IMR-90 (cell line): ENCODE results near the gene HMCN1. TPM values are rescaled to one million over a fixed set of nuclear protein-coding genes. Genes with fewer than 3 reads are reported as not detected.

Experiments used
- ATAC-seq: fragments of 200-7000 bp; cut with Tn5 transposase; 2 replicates; pipeline ENCODE4 v1.9.1; 2020; ENCODE audit warnings: low read depth, mild to moderate bottlenecking, moderate library complexity
- BruUV-seq: library from RNA; stranded (reverse); fragments of 400-500 nt; replicated peaks from 2 replicates; lab custom pipeline; 2021; lab: Mats Ljungman, UMichigan
- CTCF ChIA-PET: fragments of 300-600 bp; formaldehyde crosslinking; extraction: SDS; loops from one replicate; lab custom pipeline; 2021; ENCODE audit warnings: antibody characterized with exemption; lab: Yijun Ruan, JAX
- POLR2A ChIA-PET: fragments of 300-600 bp; sonication (Branson Sonifier 250); formaldehyde crosslinking; loops from one replicate; lab custom pipeline; 2022; ENCODE audit warnings: antibody characterized with exemption; ENCODE audit not compliant: unreplicated experiment; lab: Charles Lee
- DNase-seq: peaks from one replicate; pipeline ENCODE4 v3.0.0; 2013
- H2AFZ ChIP-seq: replicated peaks from 2 replicates; pipeline ENCODE3; 2013; ENCODE audit warnings: low read length, mild to moderate bottlenecking; ENCODE audit not compliant: poor library complexity
- H2AK5ac ChIP-seq: 2 replicates; pipeline ENCODE4 v1.6.1; 2013; ENCODE audit warnings: low read depth, low read length, inconsistent platforms
- H2AK9ac ChIP-seq: replicated peaks from 2 replicates; pipeline ENCODE3; 2013; ENCODE audit warnings: mild to moderate bottlenecking, low read depth, low read length, moderate library complexity; ENCODE audit not compliant: poor library complexity
- H2BK120ac ChIP-seq: 2 replicates; pipeline ENCODE4 v1.6.1; 2013; ENCODE audit warnings: low read depth, low read length, inconsistent platforms
- H2BK15ac ChIP-seq: 3 replicates; pipeline ENCODE4 v1.6.1; 2013; ENCODE audit warnings: low read depth, low read length, inconsistent platforms
- H2BK20ac ChIP-seq: 2 replicates; pipeline ENCODE4 v1.6.1; 2013; ENCODE audit warnings: low read depth, mild to moderate bottlenecking, inconsistent platforms, low read length, moderate library complexity
- H2BK5ac ChIP-seq: 2 replicates; pipeline ENCODE4 v1.6.1; 2013; ENCODE audit warnings: mild to moderate bottlenecking, low read depth, low read length, inconsistent platforms; ENCODE audit not compliant: poor library complexity, severe bottlenecking
- H3K14ac ChIP-seq: replicated peaks from 2 replicates; pipeline ENCODE4 v1.6.1; 2013; ENCODE audit warnings: low read depth, low read length, inconsistent platforms
- H3K18ac ChIP-seq: 2 replicates; pipeline ENCODE4 v1.6.1; 2013; ENCODE audit warnings: low read depth, low read length, control low read depth
- H3K23ac ChIP-seq: 2 replicates; pipeline ENCODE4 v1.6.1; 2013; ENCODE audit warnings: low read depth, low read length, inconsistent platforms
- H3K27ac ChIP-seq: 2 replicates; pipeline ENCODE4 v1.5.1; 2013; ENCODE audit warnings: mild to moderate bottlenecking, control low read depth, low read length; ENCODE audit not compliant: insufficient read depth
- H3K27me3 ChIP-seq: 2 replicates; pipeline ENCODE4 v1.6.1; 2013; ENCODE audit warnings: low read length; ENCODE audit not compliant: control insufficient read depth, insufficient read depth
- H3K36me3 ChIP-seq: 2 replicates; pipeline ENCODE4 v1.6.1; 2013; ENCODE audit warnings: low read length, mixed read lengths; ENCODE audit not compliant: control insufficient read depth, insufficient read depth
- H3K4ac ChIP-seq: 2 replicates; pipeline ENCODE4 v1.6.1; 2013; ENCODE audit warnings: low read depth, low read length, inconsistent platforms
- H3K4me1 ChIP-seq: 2 replicates; pipeline ENCODE4 v1.6.1; 2013; ENCODE audit warnings: low read length, mixed read lengths; ENCODE audit not compliant: control insufficient read depth, insufficient read depth
- H3K4me2 ChIP-seq: 2 replicates; pipeline ENCODE4 v1.6.1; 2013; ENCODE audit warnings: low read depth, mild to moderate bottlenecking, control low read depth, low read length, moderate library complexity
- H3K4me3 ChIP-seq: 2 replicates; pipeline ENCODE4 v1.5.1; 2013; ENCODE audit warnings: low read depth, mild to moderate bottlenecking, control low read depth, low read length, moderate library complexity; ENCODE audit not compliant: insufficient read depth
- H3K56ac ChIP-seq: 2 replicates; pipeline ENCODE4 v1.6.1; 2013; ENCODE audit warnings: low read length, inconsistent platforms; ENCODE audit not compliant: insufficient read depth; ENCODE audit errors: extremely low read depth
- H3K79me1 ChIP-seq, 2 experiments: 2 replicates each; pipeline ENCODE4 v1.6.1; 2013; ENCODE audit warnings: low read length in 2 of 2, inconsistent platforms in 1 of 2, low read depth in 1 of 2
- H3K9ac ChIP-seq: 2 replicates; pipeline ENCODE4 v1.6.1; 2013; ENCODE audit warnings: low read depth, low read length, control low read depth
- H3K9me1 ChIP-seq: 2 replicates; pipeline ENCODE4 v1.6.1; 2013; ENCODE audit warnings: low read length, inconsistent platforms; ENCODE audit not compliant: insufficient read depth
- H3K9me3 ChIP-seq: 2 replicates; pipeline ENCODE4 v1.6.1; 2013; ENCODE audit warnings: low read length; ENCODE audit not compliant: control insufficient read depth, insufficient read depth
- H4K20me1 ChIP-seq: 2 replicates; pipeline ENCODE4 v1.6.1; 2013; ENCODE audit warnings: low read length, inconsistent platforms; ENCODE audit not compliant: insufficient read depth
- H4K5ac ChIP-seq: 2 replicates; pipeline ENCODE4 v1.6.1; 2013; ENCODE audit warnings: mild to moderate bottlenecking, low read depth, low read length, control low read depth
- H4K8ac ChIP-seq, 2 experiments: 2 replicates each; pipeline ENCODE4 v1.6.1; 2013; ENCODE audit warnings: low read depth in 2 of 2, low read length in 2 of 2, control low read depth in 1 of 2, inconsistent platforms in 1 of 2
- H4K91ac ChIP-seq: 2 replicates; pipeline ENCODE4 v1.6.1; 2013; ENCODE audit warnings: low read depth, low read length, inconsistent platforms; ENCODE audit not compliant: insufficient read depth
- CEBPB ChIP-seq: IDR thresholded peaks from 2 replicates; pipeline ENCODE4 v1.6.1; 2012; ENCODE audit warnings: low read depth, low read length, improper control_type of control experiment
- RAD21 ChIP-seq: IDR thresholded peaks from 2 replicates; pipeline ENCODE4 v1.6.1; 2012; ENCODE audit warnings: low read length, improper control_type of control experiment
- WGBS, 2 experiments: methylation state at CpG; one replicate each; pipeline versions ENCODE4 v1.1.5 to v1.1.7; 2013; ENCODE audit warnings: missing lambda C conversion rate in 2 of 2; ENCODE audit not compliant: insufficient read length in 1 of 2; ENCODE audit errors: extremely low coverage in 2 of 2; 5-methylcytosine and 5-hydroxymethylcytosine counted together
- dilution Hi-C: fragments of 300-500 bp; cut with HindIII; formaldehyde crosslinking; loops from one replicate; pipeline ENCODE4 v1.14.3; 2018; ENCODE audit warnings: low sequenced_read_pairs; ENCODE audit not compliant: unreplicated experiment
- in situ Hi-C: fragments of 300-500 bp; cut with MboI; formaldehyde crosslinking; loops from 3 replicates; pipeline ENCODE4 v1.14.3; 2019; ENCODE audit warnings: low sequenced_read_pairs, inconsistent platforms, mixed read lengths
- intact Hi-C: fragments of 100-400 bp; cut with micrococcal nuclease; formaldehyde crosslinking; loops from 2 replicates; pipeline ENCODE4 v1.10.0; 2022
- polyA plus RNA-seq, 3 experiments: library from polyadenylated mRNA; depleted of rRNA; stranded (reverse); fragments of >200 nt; gene quantifications; 2 replicates each; pipeline ENCODE4 v1.2.3, GENCODE V29; 2012; ENCODE audit warnings: low replicate concordance in 1 of 3
- total RNA-seq: library from RNA; depleted of rRNA; stranded (reverse); fragments of >200 nt; gene quantifications from 2 replicates; pipeline ENCODE4 v1.2.3, GENCODE V29; 2012
- TF ChIP-seq, protein P1 (sequence below): conservative IDR thresholded peaks from 2 replicates; pipeline ENCODE4 v1.5.1; 2012; ENCODE audit warnings: mild to moderate bottlenecking, low read depth, low read length, improper control_type of control experiment

The HMCN1 gene
- total and polyA plus RNA-seq, 2 of the 4 experiments (the other 2 are of a cell fraction): 6.1 to 11.7 TPM

DNA sequence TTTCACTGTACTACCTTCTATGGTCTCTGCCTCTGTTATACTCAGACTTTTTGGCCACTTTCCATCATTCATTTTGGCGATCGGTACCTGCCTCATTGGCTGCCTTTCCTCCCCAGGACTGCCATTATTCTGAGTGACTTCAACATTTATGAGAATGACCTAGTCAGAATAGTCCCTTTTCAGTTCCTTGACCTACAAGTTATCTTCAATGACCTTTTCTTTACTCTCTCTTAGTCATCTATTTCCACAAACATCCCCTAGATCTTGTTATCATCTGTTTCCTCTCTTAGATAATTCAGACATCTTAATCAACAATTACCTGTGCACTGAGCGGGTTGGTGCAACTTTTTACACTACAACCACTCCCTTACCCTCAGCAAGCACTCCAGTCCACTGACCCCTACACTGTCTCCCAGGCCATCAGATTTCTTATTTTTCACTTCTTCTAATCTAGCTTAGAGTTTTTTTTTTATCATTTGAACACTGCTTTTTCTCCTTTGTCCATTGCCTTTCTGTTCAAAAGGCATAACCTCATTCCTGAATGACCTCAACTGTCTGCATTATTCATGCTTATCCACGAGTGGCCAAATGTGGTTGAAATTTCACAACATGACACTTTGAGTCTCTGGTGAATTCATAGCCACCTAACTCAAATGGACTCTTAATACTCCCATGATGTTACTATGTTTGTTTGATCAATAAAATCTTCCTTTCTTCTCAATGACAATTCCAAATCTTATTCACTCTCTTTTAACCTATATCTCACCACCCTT, 112.7 kb downstream of the HMCN1 start:
- Histone ChIP-seq H4K5ac (no peak overlapping the region), H3K23ac (no peak overlapping the region), H2AK9ac (no peak overlapping the region), H2AK5ac (no peak overlapping the region), H3K27ac (no peak overlapping the region), H3K4me1 (peaks cover 2% of the 10 kb centered on the region; the same call in 1 of the 2 replicates), H3K56ac (no peak overlapping the region), H2BK5ac (no peak overlapping the region), H3K4me3 (no peak overlapping the region), H2BK120ac (no peak overlapping the region), H3K14ac (no peak overlapping the region), H3K4ac (no peak overlapping the region), H2AFZ (no peak overlapping the region), H3K9me3 (no peaks in the 10 kb centered on the region), H3K4me2 (no peak overlapping the region), H3K79me1 (no peaks in the 10 kb centered on the region; a peak in 1 of 4 replicates), H3K27me3 (no peaks in the 10 kb centered on the region), H2BK20ac (no peak overlapping the region), H3K18ac (no peak overlapping the region), H3K9me1 (no peaks in the 10 kb centered on the region), H2BK15ac (no peak overlapping the region), H3K9ac (no peak overlapping the region), H3K36me3 (no peaks in the 10 kb centered on the region), H4K20me1 (no peaks in the 10 kb centered on the region), H4K8ac (no peak overlapping the region), H4K91ac (no peak overlapping the region)
- BruUV-seq: no TSS peak
- ChIA-PET CTCF (no interaction called here), POLR2A (interaction anchor here (0.6 kb wide), 1 partner anchor 313 kb away, joined by 3 read pairs; no protein-coding TSS in a partner anchor)
- ATAC-seq: no peak
- dilution Hi-C loops (no loop called here), intact Hi-C loops (no loop called here), in situ Hi-C loops (no loop called here)
- peak; percentile 63 for DNase-seq
- 100% methylated on average over 1 of the region's 4 CpGs; no CpG with 5 or more reads in 1 of the 2 experiments for WGBS, 2 experiments
- TF ChIP-seq, protein P1, sequence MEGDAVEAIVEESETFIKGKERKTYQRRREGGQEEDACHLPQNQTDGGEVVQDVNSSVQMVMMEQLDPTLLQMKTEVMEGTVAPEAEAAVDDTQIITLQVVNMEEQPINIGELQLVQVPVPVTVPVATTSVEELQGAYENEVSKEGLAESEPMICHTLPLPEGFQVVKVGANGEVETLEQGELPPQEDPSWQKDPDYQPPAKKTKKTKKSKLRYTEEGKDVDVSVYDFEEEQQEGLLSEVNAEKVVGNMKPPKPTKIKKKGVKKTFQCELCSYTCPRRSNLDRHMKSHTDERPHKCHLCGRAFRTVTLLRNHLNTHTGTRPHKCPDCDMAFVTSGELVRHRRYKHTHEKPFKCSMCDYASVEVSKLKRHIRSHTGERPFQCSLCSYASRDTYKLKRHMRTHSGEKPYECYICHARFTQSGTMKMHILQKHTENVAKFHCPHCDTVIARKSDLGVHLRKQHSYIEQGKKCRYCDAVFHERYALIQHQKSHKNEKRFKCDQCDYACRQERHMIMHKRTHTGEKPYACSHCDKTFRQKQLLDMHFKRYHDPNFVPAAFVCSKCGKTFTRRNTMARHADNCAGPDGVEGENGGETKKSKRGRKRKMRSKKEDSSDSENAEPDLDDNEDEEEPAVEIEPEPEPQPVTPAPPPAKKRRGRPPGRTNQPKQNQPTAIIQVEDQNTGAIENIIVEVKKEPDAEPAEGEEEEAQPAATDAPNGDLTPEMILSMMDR: no peak
- no peak for TF ChIP-seq RAD21
- peak; percentile 75 for TF ChIP-seq CEBPB
